Skeletal muscle tissue (tissue), 2 donors: Measurements from ENCODE around the gene MUC4. TPM values are rescaled to one million over a fixed set of nuclear protein-coding genes. Genes with fewer than 3 reads are reported as not detected.

Experiments used
- small RNA-seq: library from RNA; depleted of rRNA; stranded (forward); fragments of <200 nt; gene quantifications from one replicate; pipeline ENCODE3, GENCODE V24; 2014
- total RNA-seq: library from RNA; depleted of rRNA; stranded (reverse); fragments of >200 nt; gene quantifications from one replicate; pipeline ENCODE4 v1.2.3, GENCODE V29; 2014

MUC4 gene
- total RNA-seq, 1 donor from 2014 or later: 0.52 TPM

Small RNAs within 50 kb of the gene (small RNA-seq; reads per million reads assigned to genes)
- not detected for gene MIR570

Other genes starting within 250 kb of the MUC4 start
- 20.4 TPM for gene APOD, start 228.0 kb downstream of the MUC4 start, total RNA-seq
- 1.0 TPM for gene MUC20, start 91.0 kb downstream of the MUC4 start, total RNA-seq
- 9.9 TPM for gene TNK2, start 96.6 kb upstream of the MUC4 start, total RNA-seq